ENCODE results near the gene KIRREL1.
"Not testable (repeated sequence)": the region's sequence is repeated elsewhere in the genome, so short reads cannot be mapped to it uniquely, and the experiment has no call there.

The KIRREL1 gene

DNA sequence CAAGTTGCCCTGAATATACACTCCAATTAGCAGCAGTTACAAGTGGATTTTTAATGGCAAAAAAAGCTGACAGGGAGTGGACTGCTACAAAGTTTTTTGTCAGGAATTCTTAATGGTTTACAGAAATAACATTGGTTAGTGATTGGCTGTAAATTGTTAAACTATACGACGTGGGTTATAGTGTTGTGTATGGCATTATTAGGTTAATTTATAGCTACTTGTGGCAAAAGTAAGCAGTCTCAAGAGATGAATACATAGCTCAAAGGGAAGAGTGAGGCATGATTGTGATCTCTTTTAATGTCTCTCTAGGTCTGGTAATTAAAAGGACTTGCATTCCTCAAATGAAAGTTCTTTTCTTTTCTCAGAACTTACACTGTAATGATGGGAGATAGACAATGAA lies 111.4 kb downstream of the KIRREL1 start:
- no peak for DNase-seq (ENCODE audit: low read depth, low spot score)

- DNase-seq (ENCODE audit: low read depth, low spot score), result no peak
Measured at GRCh38 chr1:158105352-158106095, 112.1 kb downstream of the KIRREL1 start.

DNA sequence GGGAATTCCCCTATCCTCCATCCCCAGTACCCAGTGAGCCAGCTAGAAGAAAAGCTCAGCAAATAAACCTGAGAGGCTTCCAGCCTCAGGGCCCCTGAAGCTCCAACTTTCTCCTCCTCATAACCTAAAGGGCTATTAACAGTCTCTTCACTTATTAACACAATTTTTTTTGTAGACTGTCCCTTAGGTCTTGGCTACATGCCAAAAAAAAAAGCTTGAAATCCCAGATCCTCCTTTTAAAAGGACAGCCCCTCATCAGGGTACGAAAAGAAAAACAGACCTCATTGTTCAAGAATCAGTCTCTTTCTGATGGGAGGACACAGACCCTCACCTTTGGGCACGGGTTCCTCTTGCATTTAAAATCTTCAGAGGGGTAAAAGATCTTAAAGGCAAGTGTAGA lies 114.5 kb downstream of the KIRREL1 start:
- no peak for DNase-seq (ENCODE audit: low read depth, low spot score)

- peak; percentile 74 for DNase-seq (ENCODE audit: low read depth, low spot score)
Measured at GRCh38 chr1:158112994-158113758, 119.7 kb downstream of the KIRREL1 start.

DNA sequence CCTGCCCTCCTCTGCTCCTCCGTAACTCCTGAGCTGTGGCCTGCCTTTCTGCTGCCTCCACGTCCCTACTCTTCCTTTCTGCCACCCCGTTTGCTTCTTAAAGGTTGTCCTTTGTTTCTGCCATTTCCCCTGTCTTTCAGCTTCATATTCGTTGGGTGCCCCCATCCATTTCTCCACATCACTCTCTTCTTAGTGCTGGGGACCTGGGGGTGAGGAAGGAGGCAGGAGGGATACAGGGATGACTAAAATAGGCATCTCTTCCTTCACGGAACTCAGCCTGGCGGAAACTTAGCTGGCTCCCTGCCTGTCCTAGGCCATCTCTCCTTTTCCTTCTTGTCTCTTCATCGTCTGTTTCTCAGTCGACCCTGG lies 120.3 kb downstream of the KIRREL1 start:
- DNase-seq (ENCODE audit: low read depth, low spot score), result no peak

DNA sequence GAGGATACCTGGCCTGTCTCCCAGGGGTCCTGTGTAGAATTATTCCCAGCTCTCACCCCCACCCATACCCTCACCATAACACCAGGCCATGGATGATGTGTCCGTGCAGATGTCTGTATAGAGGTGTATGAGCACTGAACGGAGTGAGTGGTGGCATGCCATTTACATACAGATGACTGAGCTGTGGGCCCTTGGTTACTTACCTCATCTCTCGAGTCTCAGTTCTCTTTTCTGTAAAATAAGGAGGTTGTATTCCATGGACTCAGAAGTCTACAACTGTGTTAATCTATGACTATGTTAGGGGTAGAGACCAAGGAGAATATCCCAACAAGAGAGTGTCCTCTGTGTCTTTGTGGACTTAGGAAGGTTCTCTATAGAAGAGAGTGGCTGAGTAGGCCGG lies 121.7 kb downstream of the KIRREL1 start:
- no peak for DNase-seq (ENCODE audit: low read depth, low spot score)

DNA sequence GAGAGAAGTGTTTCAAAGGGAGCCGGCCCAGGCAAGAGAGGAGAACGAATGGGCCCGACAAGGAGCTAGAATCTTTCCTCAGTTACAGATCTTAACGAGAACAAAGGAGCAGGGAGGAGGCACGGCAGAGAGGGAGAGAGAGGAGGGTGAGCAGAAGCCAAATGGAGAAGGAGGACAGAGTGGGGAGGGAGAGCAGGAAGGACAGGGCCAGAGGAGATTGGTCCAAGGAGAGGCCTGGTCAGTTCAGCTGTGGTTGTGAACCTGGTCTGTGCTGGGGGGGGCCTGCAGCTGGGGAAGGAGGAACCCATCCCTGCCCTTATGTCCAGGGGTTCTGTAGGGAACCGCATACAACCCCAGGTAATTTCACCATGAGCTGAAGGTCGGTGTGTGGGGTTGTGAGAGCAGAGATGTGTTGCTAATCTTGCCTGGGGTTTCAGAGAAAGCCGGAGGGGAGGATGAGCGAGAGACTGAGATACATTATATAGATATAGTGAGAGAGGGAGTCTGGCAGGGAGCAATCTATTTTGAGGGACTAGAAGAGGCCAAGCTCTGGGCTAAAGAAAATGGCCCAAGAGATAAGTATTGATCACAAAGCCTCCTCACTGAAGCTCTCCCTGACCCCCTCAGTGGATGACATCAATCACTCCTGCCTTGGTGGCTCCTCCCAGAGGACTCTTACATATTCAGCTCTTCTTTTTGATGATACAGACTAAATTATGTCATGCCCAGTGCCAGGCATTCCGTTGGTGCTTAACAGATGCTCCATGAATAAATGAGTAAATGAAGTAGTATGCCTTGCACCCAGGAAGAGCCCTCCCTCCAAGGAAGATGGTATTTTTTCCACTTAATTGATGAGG lies 123.1 kb downstream of the KIRREL1 start:
- DNase-seq (ENCODE audit: low read depth, low spot score), result no peak

GRCh38 chr1:158117854-158118704 lies 124.6 kb downstream of the KIRREL1 start:
- DNase-seq (ENCODE audit: low read depth, low spot score), result peak; percentile 53

GRCh38 chr1:158118713-158119402 lies 125.4 kb downstream of the KIRREL1 start:
- peak; percentile 32 for DNase-seq (ENCODE audit: low read depth, low spot score)

DNA sequence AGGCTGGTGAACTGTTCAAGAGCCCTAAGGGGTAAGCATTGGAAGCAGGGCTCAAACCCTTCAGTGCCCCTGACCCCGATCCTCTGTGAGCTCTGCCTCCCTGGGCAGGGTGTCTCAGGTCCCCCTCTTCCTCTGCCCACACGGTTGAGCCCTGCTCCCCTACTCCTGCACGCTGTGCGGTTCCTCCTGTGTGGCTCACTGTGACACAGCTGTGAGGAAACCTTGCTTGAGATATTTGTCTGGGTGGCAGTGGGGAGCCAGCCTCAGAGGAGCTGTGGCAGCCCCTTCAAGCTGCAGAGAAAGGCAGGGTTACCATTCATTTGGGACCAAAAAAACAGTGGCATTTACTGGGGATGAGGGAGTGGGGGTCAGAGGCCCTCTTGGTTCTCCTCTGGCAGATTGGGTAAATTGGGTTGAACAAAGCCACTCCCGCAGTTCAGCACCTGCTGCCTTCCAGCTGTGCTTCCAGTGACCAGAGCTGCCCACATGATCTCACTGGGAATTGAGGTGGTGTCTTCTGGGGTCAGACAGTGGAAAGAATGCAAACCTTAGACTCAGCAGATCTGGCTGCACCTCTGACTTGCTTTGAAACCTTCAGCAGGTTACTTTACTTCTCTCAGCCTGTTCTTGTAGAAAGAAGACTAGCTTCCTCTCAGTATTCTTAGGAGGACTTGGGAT lies 126.7 kb downstream of the KIRREL1 start:
- DNase-seq (ENCODE audit: low read depth, low spot score), result no peak

DNA sequence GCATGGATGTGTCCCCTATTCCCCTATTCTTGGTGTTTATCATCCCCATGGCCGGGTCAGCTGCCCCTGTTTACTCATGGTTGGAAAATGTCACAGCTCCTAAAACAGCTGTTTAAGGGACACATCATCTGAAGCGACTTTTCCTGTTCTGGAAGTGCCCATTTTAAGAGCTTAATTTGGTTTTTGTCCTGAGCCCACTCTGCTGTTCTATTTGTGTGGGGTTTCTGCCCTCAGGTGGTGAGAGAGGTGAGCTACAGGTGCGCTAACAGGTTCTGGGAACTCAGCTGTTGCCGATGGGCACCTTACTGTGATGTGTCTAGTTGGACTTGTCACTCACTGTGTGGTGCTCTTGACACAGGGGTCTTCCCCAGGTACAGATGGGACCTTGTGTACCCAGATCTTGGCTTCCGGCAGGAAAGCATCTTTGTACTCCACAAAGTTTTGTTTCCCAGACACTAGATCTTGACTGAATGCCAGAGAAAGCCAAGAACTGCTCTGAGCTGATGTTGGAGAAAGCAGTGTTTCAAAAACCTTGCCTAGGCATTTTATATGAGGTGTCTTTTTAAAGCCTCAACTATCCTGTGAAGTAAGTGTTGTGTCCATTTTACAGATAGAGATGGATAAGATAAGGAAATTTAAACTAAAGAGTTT lies 128.3 kb downstream of the KIRREL1 start:
- peak; percentile 76 for DNase-seq (ENCODE audit: low read depth, low spot score)

GRCh38 chr1:158122833-158123388 lies 129.5 kb downstream of the KIRREL1 start:
- no peak for DNase-seq (ENCODE audit: low read depth, low spot score)

- peak; percentile 75 for DNase-seq (ENCODE audit: low read depth, low spot score)
Measured at GRCh38 chr1:158124034-158124433, 130.6 kb downstream of the KIRREL1 start.

DNA sequence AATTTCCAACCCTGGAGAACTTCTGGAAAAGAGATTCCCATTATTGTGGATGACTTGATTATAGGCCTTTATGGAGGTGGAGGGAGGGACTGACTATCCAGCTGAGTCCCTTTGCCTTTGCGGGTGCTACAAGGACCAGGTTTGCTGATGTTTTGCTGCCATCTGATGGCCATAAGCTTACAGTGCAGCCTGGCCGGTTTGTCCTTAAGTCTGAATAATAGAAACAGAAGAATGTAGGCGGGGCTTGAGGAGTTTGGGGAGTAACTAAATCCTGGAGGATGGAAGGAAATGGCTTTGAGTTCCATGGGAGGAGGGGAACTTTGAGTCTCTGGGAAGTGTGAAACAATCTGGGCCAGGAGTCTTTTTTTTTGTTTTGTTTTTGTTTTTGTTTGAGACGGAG lies 131.6 kb downstream of the KIRREL1 start:
- DNase-seq (ENCODE audit: low read depth, low spot score), result peak; percentile 95

- no peak for DNase-seq (ENCODE audit: low read depth, low spot score)
Measured at GRCh38 chr1:158126425-158126824, 133.0 kb downstream of the KIRREL1 start.

DNA sequence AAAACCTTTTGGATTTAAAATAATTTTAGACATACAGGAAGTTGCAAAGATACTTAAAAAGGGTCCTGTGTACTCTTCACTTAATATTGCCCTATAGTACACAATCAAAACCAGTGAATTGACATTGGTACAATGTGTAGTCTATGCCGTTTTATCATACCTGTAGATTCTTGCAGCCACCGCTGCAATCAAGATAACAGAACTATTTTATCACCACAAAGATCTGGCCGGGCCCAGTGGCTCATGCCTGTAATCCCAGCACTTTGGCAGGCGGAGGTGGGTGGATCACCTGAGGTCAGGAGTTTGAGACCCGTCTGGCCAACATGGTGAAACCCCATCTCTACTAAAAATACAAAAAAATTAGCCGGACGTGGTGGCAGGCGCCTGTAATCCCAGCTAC lies 135.1 kb downstream of the KIRREL1 start:
- DNase-seq (ENCODE audit: low read depth, low spot score), result not testable (repeated sequence)

DNA sequence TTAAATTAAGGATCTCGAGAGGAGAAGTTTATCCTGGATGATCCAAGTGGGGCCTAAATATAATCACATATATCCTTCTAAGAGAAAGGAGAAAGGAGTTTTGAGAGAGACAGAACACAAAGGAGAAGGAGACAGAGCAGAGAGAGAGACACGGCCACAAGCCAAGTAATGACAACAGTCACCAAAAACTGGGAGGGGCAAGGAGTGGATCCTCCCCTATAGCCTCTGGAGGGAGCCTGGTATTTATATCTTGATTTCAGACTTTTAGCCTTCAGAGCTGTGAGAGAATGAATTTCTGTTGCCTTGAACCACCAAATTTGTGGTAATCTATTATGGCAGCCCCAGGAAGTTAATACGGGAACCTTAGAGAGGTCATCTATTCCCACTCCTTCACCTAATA lies 137.8 kb downstream of the KIRREL1 start:
- DNase-seq (ENCODE audit: low read depth, low spot score), result no peak

DNA sequence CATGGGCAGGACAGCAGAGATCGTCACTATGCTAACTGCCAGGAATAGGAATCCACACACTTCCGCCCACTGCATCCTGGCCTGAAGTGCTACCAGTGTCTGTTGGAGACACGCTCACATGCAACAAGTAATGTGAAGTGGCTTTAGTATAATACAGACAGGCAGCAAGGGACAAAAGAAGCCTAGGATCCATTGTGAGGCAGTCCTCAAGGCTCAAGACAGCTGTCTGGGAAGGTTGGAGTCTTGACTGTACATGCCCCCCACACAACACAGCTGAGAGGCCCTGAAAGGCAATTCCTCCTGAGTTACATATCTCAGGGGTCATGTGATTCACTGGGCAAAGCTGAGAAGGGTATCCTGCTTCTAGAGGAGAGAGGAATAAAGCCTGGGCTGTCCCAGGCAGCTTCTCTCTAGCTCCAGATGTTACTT lies 147.3 kb downstream of the KIRREL1 start:
- no peak for DNase-seq (ENCODE audit: low read depth, low spot score)

- peak; percentile 71 for DNase-seq (ENCODE audit: low read depth, low spot score)
Measured at GRCh38 chr1:158145173-158145719, 151.8 kb downstream of the KIRREL1 start.
